Retinal pigment epithelial cell (primary cell): ENCODE measurements around the gene SIPA1L3.

Experiments used
- DNase-seq: peaks from one replicate; pipeline ENCODE4 v3.0.0-alpha.2; 2010; ENCODE audit warnings: low read depth
- H3K4me3 ChIP-seq: 2 replicates; pipeline ENCODE4 v1.5.1; 2011; ENCODE audit warnings: mild to moderate bottlenecking, low read length, control low read depth, moderate library complexity
- TF ChIP-seq, protein P1 (sequence below): conservative IDR thresholded peaks from 2 replicates; pipeline ENCODE4 v1.5.1; 2011; ENCODE audit warnings: low read depth, low read length, control low read depth, inconsistent platforms

Gene SIPA1L3

GRCh38 chr19:38155453-38155852, 248.4 kb downstream of the SIPA1L3 start:
- DNase-seq = no peak
- H3K4me3 ChIP-seq = no peak overlapping the region
- TF ChIP-seq, protein P1, sequence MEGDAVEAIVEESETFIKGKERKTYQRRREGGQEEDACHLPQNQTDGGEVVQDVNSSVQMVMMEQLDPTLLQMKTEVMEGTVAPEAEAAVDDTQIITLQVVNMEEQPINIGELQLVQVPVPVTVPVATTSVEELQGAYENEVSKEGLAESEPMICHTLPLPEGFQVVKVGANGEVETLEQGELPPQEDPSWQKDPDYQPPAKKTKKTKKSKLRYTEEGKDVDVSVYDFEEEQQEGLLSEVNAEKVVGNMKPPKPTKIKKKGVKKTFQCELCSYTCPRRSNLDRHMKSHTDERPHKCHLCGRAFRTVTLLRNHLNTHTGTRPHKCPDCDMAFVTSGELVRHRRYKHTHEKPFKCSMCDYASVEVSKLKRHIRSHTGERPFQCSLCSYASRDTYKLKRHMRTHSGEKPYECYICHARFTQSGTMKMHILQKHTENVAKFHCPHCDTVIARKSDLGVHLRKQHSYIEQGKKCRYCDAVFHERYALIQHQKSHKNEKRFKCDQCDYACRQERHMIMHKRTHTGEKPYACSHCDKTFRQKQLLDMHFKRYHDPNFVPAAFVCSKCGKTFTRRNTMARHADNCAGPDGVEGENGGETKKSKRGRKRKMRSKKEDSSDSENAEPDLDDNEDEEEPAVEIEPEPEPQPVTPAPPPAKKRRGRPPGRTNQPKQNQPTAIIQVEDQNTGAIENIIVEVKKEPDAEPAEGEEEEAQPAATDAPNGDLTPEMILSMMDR = no peak

- H3K4me3 ChIP-seq = no peak overlapping the region
- DNase-seq = no peak
- TF ChIP-seq, protein P1 = no peak
These were observed 251.7 kb downstream of the SIPA1L3 start for GRCh38 chr19:38158730-38159129.

- DNase-seq = no peak
- no peak overlapping the region for H3K4me3 ChIP-seq
- TF ChIP-seq, protein P1 = no peak
These were observed 255.1 kb downstream of the SIPA1L3 start for GRCh38 chr19:38162094-38162493.

DNA sequence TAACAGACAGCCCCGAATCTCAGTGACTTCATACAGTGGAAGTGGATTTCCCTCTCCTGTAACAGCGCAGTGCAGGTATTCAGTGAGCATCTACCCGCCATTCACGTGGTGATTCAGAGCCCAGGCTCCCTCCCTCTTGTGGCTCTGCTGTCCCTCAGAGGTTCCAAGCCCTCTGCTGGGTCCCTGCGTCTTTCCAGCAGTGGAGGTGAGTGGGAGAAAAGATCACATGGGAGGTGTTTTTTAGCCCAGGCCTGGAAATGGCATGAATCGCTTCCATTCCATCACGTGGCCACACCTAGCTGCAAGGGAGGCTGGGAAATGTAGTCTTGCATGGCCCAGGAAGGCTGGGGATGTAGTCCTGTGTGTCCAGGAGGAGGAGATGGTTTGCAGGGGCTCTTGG, 255.6 kb downstream of the SIPA1L3 start:
- TF ChIP-seq, protein P1 = no peak
- DNase-seq = no peak
- H3K4me3 ChIP-seq = no peak overlapping the region

DNA sequence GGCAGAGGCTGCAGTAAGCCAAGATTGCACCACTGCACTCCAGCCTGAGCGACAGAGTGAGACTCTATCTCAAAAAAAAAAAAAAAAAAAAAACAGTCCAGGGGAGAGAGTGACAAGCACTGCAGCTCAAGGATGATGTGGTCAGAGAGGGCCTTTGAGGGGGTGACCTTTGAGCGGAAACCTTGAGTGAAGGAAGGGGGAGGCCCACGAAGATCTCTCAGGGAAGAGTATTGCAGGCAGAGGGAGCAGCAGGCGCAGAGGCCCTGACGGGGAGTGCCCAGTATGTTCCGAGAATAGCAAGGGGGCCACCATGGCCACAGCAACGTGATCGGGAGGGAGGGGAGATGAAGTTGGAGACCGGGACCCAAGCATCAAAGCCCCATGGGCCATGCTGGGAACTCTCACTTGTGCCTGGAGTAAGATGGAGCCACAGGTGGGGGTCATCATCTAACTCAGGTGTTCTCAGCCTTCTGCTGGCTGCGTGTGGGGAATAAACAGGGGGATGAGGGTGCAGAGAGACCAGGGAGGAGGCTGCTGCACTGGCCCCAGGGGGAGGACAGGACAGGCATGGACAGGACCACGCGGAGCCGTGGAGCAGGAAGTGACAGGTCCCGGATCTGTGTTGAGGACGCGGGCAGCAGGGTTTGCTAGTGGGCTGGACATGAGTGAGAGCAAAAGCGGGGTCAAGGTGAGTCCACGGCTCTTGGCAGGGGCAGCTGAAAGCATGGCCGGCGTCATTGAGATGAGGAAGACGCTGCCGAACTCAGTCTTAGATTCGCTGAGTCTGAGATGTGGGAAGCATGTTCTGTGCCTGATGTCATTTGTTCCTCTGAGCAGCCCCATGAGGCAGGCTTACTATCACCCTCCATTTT, 256.6 kb downstream of the SIPA1L3 start:
- H3K4me3 ChIP-seq = no peak overlapping the region
- DNase-seq = no peak
- TF ChIP-seq, protein P1 = no peak

GRCh38 chr19:38164526-38164925, 257.5 kb downstream of the SIPA1L3 start:
- DNase-seq = no peak
- H3K4me3 ChIP-seq = no peak overlapping the region
- TF ChIP-seq, protein P1 = no peak

- DNase-seq = no peak
- H3K4me3 ChIP-seq = no peak overlapping the region
- TF ChIP-seq, protein P1 = no peak
These were observed 258.3 kb downstream of the SIPA1L3 start for GRCh38 chr19:38165335-38165734.
